Fibroblast of peridontal ligament (primary cell): ENCODE results near the gene OAS2.
"Not testable (repeated sequence)": the region's sequence is repeated elsewhere in the genome, so short reads cannot be mapped to it uniquely, and the experiment has no call there.

ENCODE experiments used
- DNase-seq: peaks from one replicate; pipeline ENCODE4 v3.0.0-alpha.2; 2010; ENCODE audit errors: extremely low read depth

Gene OAS2

GRCh38 chr12:112948806-112949205 is 29.5 kb upstream of the OAS2 start:
- DNase-seq: no peak

GRCh38 chr12:112950701-112951100 is 27.6 kb upstream of the OAS2 start:
- DNase-seq: no peak

GRCh38 chr12:112957125-112957524 is 21.2 kb upstream of the OAS2 start:
- not testable (repeated sequence) for DNase-seq

- no peak for DNase-seq
Measured at GRCh38 chr12:112961074-112961473, 17.2 kb upstream of the OAS2 start.

GRCh38 chr12:112961536-112961935 is 16.8 kb upstream of the OAS2 start:
- no peak for DNase-seq

GRCh38 chr12:112962561-112962960 is 15.8 kb upstream of the OAS2 start:
- no peak for DNase-seq

- no peak for DNase-seq
Measured at GRCh38 chr12:112963227-112963861, 15.0 kb upstream of the OAS2 start.

GRCh38 chr12:112964067-112964670 is 14.2 kb upstream of the OAS2 start:
- no peak for DNase-seq

- DNase-seq: no peak
Measured at GRCh38 chr12:112964915-112965314, 13.4 kb upstream of the OAS2 start.

GRCh38 chr12:112965643-112966042 is 12.7 kb upstream of the OAS2 start:
- no peak for DNase-seq

GRCh38 chr12:112967306-112967705 is 11.0 kb upstream of the OAS2 start:
- no peak for DNase-seq

- no peak for DNase-seq
Measured at GRCh38 chr12:112967858-112968257, 10.5 kb upstream of the OAS2 start.

- DNase-seq: no peak
Measured at GRCh38 chr12:112969547-112970306, 8.6 kb upstream of the OAS2 start.

- no peak for DNase-seq
Measured at GRCh38 chr12:112970391-112970790, 7.9 kb upstream of the OAS2 start.

- DNase-seq: peak; percentile 18
Measured at GRCh38 chr12:112971248-112971647, 7.1 kb upstream of the OAS2 start.

GRCh38 chr12:112973011-112973735 is 5.1 kb upstream of the OAS2 start:
- DNase-seq: peak; percentile 38

- peak; percentile 45 for DNase-seq
Measured at GRCh38 chr12:112973818-112974231, 4.5 kb upstream of the OAS2 start.

- DNase-seq: no peak
Measured at GRCh38 chr12:112974904-112975303, 3.4 kb upstream of the OAS2 start.

GRCh38 chr12:112977139-112977538 is 1.2 kb upstream of the OAS2 start:
- no peak for DNase-seq

GRCh38 chr12:112977641-112978040 is 678 bp upstream of the OAS2 start:
- no peak for DNase-seq

GRCh38 chr12:112979041-112979680 is 842 bp downstream of the OAS2 start:
- no peak for DNase-seq
